ENCODE results near the gene CLBA1.

Gene CLBA1

DNA sequence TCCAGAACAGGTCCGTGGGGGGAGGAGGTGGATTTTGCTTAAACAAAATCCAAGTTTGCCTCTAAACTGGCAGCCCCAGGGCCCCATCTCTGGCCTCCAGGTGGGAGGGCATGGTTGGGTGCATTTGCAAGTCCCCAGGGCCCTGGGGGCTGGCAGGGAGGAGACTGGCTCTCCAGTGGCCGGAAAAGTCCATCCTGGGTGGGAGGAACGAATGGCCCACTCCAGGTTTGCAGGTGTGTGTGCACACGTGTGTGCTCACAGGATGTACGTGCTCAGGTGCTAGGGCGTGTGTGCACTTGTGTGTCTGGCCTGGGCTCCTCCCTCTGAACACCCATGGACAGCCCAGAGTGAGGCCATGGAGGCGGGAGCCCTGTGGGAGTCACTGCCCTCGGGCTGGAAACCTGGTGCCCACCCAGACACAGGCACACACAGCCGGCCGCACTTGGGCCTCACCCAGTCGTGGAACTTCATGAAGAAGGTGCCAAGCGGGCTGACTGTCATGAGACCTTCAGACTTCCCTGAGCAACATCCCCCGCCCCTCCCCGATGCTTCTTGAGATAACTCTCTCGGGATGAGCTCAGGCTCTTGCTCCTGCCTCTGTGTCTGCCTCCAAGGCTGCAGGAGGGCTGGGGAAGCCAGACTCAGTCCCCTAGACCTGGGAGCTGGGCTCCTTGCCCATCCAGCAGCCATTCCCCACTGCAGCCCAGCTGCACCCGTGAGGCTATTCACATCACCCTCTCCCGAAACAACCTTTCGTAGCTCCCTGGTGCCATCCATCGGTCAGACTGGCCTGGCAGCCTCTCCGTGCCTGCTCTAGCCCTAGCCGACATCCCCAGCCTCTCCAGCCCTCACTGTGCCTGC, 16.8 kb upstream of the CLBA1 start:
- no peak for DNase-seq

DNA sequence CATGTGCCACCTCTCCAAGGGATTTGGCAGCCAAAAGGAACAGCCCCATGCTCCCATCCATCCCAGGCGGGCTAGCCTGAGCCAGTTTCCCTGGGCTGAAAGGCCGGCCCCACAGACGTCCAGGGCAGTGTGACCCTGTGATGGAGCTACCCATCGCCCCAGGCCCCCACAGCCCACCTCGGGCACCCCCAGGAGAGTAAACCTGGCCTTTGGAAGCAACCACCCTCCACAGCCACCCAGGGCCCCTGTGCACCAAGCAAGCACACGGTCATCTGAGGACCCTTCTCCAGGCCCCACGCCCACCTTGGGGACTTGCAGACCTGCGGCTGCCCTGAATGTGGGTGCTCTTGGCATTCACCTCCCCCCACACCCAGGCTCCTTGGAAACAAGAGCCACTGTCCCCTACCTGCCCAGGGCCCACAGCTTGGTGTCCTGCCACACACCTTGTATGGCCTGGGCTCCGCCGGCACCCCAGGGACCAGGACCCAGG, 15.8 kb upstream of the CLBA1 start:
- no peak for DNase-seq

- no peak for DNase-seq
Observed at GRCh38 chr14:104970231-104971068, 15.1 kb upstream of the CLBA1 start.

DNA sequence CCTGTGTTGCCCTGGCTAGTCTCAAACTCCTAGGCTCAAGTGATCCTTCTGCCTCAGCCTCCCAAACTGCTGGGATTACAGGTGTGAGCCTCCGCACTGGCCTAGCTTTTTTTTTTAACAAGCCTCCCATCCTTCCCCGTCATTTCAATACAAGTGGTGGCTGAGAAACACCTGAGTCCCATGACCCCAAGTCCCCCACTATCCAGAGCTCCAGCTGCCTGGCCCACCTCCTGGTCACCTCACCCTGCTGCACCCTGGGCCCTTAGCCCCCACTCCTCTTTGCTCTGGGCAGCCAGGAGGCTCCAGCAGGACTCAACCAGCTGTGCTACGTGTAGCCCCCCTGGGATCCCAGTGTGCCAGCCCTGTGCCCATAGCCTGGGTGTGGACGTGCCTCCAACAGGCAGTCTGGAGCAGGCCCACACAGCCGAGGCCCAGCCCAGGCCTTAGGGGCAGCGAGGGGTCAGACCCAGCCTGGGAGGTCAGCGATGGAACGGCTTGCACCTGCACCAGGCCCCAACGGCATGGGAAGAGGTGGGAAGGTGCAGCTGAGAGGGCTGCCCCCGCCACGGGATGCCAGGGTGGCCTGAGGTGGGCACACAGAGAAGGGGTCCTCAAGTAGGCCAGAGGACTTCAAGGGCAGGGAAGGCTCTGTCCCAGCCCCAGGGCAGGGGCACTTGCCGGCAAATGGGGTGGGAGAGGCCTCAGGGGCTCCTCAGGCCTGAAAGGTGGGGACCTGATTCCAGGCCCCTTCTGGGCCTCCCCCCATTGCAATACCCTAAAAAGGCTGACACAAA, 13.9 kb upstream of the CLBA1 start:
- DNase-seq, result no peak

- no peak for DNase-seq
Observed at GRCh38 chr14:104972301-104973134, 13.1 kb upstream of the CLBA1 start.

DNA sequence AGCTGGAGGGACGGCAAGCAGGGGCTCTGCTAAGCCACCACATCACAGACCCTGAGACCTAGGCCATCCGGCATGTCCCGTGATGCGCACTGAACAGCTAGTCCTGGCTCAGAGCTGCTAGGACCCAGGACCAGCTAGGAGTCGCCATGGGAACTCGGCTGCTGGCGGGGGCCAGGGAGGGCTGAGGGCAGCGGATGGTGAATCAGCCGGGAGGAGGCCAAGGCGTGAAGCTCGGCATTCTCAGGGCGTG, 12.5 kb upstream of the CLBA1 start:
- no peak for DNase-seq

DNA sequence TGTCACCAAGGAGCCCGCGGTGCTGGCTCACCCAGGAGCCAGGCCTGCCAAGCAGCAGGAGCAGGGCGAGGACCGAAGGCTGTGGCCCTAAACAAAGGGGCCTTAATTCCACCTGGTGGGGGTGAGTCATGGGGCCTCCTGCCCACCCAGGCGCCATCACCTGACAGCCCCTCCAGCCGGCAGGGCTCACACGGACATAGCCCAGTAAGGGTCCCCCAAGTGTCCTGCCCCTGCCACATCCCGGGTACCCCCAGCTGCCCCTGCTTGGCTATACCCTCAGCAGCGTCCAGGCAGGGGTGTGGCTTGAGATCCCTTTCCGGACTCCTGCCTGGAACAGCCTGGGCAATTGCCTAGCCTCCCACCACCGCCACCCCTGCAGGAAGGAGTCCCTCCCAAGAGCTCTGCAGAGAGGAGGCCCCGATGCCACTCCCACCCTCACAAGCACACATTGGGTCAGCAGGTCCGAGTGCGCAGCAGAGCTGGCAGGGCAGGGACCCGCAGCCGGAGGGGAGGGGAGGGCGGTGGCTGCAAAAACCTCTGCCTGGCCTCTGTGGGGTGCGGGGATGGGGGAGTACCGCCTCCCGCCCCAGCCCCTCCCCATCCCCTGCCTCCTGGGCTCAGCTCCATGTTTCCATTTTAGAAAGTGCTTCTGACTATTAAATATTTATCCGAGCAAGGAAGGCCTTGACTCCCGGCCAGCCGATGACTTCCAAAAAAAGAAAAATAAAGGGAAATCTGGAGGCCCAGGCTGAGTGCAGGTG, 12.0 kb upstream of the CLBA1 start:
- no peak for DNase-seq

GRCh38 chr14:104974146-104974541, 11.4 kb upstream of the CLBA1 start:
- DNase-seq, result no peak

GRCh38 chr14:104974665-104975390, 10.8 kb upstream of the CLBA1 start:
- DNase-seq, result no peak

- no peak for DNase-seq
Observed at GRCh38 chr14:104975481-104976197, 9.9 kb upstream of the CLBA1 start.

DNA sequence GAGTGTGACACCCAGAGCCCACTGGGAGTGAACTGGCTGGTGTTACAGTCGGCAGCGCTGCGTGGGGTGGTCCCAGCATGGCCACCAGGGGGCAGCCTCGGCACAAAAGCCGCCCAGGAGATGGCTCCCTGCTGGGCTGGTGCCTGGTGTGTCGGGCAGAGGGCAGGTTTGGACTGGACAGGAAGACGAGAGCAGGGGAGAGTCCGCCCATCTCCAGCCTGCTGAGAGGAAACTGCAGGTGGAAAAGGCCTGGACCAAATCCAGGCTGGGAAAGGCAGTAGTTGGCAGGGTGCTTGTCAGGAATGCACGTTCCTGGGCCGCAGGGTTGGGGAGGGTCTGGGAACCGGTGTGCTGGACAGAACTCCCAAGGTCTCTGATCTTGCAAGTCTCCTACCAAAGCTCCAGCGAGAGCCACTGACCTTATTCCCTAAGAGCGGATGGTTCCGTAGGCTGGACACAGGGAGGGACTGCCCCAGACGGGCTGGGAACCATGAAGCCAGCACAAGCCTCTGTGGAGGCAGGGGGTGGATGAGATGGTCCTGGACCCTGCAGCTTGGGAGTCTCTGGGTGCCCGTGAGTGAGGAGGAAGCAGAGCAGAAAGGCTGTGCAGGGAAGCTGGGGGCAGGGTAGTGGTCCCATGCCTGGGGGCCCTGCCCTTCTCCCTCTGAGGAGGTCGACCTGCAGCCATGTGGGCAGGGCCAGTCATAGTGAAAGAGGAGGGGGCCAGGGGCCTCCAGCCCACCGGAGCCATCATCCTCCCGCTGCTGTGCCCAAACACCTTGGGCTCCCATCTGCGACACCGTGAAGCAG, 9.2 kb upstream of the CLBA1 start:
- no peak for DNase-seq

DNA sequence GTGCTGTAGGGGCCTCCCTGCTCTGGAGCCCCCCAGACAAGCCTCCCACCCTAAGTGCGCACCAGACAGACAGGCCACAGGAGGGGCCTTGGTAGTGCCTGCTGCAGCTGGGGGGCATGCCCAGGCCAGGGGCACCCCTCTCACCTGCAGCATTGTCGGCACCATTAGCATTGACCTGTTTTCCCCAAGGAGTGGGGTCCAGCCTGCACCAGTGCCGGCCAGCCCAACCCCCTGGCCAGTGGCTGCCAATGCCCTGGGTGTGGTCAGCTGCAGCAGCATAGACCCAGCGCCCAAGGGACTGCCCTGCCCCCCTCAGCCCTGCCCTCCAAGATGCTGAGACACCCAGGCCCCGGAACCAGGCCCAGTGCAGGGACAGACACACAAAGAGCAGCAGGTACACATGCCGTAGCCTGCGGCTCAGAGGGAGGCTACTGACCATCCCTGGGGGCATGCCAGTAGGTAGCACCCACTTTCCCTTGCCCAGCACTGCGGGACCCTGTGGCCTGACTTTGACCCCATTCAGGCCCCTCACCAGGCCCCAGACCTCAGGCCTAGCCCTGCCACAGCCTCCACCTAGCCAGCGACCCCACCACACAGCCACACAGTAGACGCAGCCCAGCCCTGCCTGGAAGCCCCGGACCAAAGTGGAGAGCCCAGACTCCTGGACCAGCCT, 8.4 kb upstream of the CLBA1 start:
- DNase-seq, result no peak

DNA sequence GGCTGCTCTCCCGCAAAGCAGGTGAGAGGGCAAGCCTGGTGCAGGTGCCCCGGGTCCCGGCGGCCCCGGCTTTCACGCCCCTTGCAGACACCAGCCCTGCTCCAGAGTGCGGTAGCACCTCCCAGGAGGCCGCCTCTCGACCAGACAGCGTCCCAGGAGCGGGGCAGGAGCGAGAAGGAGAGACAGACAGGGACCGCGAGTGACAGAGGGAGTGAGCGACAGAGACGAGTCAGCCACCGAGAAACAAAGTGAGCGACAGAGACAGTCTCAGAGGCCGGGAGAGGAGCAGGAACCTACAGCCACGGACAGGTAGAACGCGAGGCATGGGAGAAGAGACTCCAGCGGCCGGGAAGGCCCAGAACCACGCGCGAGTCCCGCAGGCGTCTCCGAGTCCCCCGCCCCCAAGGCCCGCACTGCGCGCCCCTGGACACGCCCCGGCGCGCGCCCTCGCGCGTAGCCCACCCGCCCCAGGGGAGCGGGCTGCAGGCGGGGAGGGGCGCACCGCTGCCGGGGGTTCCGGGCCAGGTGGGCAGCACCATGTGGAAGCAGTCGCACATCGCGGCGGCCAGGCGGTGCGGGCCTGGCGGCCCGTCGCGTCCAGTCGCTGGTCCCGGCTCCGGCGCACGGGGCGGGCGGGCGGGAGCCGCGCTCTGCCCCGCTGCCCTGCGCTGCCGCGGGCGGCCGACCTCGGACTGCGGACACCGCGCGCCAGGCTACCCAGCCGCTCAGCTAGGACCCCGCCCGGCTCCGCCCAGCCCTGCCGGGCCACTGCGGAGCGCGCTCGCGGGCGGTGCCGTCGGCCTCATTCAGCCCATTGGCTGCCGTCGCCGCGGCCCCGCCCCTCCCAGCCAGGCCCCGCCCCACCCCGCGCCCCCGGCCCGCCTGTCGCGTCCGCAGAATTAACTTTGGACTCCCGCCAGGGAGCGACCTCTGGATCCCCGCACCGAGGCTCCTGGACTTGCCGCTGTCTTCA, 7.6 kb upstream of the CLBA1 start, which contains the start of gene AHNAK2:
Gene AHNAK2, minus strand, starts transcription at position 694 of the 973 bp plus-strand sequence. Its CDS starts 137 bp downstream, at position 557.
- DNase-seq, result no peak

DNA sequence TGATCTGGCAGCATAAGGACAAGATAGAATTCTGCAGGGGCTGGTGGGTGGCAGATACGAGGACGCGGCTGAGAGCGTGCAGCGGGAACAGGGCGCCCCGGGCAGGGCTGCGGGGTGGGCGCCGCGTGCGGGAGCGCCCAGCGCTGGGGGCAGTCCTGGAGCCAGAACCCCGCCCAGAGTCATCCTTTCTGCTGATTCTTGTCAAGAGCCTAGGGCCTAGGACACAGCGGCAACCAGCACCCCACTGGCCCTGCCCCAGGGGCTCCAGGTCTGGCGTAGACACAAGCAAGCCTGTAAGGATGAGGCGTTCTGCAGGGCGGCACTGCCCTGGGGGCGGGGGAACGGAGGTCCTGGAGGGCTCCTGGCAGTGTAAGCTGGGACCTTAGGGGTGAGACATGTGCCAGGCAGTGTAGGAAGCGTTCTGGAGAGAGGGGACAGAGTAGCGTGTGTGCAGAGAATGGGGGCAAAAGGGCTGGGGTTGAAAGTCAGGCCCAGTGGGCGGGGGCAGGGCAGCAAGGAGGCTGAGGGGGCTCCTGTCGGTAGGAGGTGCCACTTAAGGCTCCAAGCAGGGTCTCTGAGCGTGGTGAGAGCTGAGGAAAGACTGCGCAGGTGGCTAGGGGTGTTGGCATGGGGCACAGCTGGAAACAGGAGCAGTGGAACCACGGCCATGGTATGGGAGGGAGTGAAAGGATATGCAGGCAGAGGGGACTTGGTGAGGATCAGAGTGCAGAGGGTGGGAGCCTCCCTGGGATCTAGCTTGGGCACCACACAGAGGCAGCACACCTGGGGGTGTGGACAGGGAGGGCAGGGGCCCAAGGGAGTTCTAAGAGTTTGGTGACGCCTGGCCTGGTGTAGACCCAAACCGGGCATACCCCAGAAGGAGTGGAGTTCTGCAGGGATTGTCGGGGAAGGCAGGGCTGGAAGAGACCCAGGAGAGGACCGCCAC, 6.6 kb upstream of the CLBA1 start:
- no peak for DNase-seq

DNA sequence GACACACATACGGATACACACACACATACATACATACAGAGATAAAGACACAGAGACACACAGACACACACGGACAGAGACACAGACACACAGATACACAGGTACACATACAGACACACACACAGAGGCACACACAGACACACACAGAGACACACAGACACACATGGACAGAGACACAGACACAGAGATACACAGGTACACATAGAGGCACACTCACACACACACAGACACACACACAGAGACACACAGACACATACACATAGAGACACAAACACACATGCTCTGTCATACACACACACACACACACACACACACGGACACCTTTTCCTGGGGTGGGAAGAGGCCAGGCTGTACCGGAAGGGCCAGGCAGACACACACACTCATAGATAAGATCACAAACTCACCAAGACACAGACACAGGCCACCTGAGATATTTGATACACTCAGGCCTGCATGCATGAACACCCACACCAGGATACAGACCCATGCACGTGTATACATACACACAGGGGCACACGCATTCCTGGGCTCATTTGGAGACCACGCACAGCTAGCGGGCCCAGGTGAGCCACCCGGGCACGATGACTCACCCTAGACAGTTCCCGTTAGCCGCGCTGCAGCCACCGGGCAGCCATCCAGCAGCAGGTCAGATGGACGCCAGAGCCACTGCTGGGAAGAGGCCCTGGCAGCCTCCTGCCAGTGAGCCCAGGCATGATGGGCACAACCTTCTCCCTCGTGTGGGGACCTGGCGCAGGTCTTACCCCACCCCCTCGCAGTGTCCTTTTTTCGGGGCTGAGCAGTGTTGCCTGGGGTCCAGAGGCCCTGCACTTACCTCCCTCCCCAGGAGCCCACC, 5.6 kb upstream of the CLBA1 start:
- peak in 1 of 2 experiments; percentile 54 for DNase-seq

Data from cerebellar nuclear complex (tissue), 1 donor.